ENCODE data around the gene GPI. TPM values are rescaled to one million over a fixed set of nuclear protein-coding genes. Genes with fewer than 3 reads are reported as not detected.

The GPI gene
- total and polyA plus RNA-seq, 2 of the 13 experiments (the other 11 are each of a cell fraction or from before 2014, with no cell fraction given) = 147 to 167 TPM

- no peak for TF ChIP-seq ZNF205 (CRISPR knock-in tag; IDR thresholded peaks at IDR 0.05)
- 0 out of 2 replicates have a peak, but pooled peaks have one; percentile 55 for TF ChIP-seq THAP7 (CRISPR knock-in tag; IDR thresholded peaks at IDR 0.05)
- TF ChIP-seq ZNF232 (CRISPR knock-in tag; IDR thresholded peaks at IDR 0.05; ENCODE audit: borderline replicate concordance) = 0 out of 2 replicates have a peak, but pooled peaks have one; percentile 36
- no peak for TF ChIP-seq ZHX2 (IDR thresholded peaks at IDR 0.05; ENCODE audit: low read depth)
- TF ChIP-seq ZHX2 (CRISPR knock-in tag; IDR thresholded peaks at IDR 0.05; ENCODE audit: borderline replicate concordance) = 0 out of 2 replicates have a peak, but pooled peaks have one; percentile 39
- 0 out of 2 replicates have a peak, but pooled peaks have one; percentile 36 for TF ChIP-seq ERF (CRISPR knock-in tag; IDR thresholded peaks at IDR 0.05)
These were observed 2.3 kb upstream of the GPI start (continued) for GRCh38 chr19:34362679-34363069.
